NCI-H146 treated with DMSO at 0.1 percent for 48 hours (cell line): ENCODE data around the gene SLC4A5.
"Not testable (repeated sequence)": the region's sequence is repeated elsewhere in the genome, so short reads cannot be mapped to it uniquely, and the experiment has no call there.

Experiments used
- DNase-seq: peaks from one replicate; lab custom pipeline; 2025; ENCODE audit not compliant: unreplicated experiment; lab: John Stamatoyannopoulos, UW

SLC4A5 gene

DNA sequence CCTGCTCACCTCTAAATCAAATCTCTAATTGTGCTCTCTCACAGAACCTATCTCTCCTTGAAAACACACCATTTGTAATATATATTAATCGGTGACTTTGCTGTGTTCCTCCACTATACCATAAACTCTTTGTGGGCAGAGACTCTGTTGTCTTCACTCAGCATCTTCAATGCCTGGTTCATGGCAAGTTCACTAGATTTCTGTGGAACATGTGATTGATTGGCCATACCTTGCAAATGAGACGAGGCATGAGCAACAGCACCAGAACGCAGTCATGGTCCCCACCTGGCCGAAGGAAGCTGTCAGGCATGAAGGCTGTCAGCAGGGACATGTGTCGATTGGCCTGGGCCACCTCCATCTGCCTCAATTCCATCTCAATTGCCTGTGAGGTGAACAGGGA is 25.3 kb upstream of the SLC4A5 start:
- DNase-seq: no peak

DNA sequence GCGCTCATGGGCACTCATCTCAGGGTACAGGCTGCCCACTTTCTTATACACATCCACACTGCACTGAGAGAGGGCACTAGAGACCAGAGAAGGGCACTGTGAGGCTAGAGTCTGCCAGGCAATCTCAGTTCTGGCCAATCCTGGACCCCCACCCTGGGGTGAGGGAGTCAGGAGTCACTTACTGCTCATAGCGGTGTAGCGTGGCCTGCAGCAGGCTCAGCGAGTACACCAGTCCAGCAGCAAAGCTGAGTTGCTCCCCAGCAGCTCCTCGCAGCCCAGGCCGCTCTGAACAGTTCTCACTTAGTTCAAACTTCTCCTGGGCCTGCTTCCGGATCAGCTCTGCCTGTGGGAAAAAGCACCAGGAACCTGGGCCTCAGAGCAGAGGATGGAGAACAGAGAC is 24.6 kb upstream of the SLC4A5 start:
- no peak for DNase-seq

DNA sequence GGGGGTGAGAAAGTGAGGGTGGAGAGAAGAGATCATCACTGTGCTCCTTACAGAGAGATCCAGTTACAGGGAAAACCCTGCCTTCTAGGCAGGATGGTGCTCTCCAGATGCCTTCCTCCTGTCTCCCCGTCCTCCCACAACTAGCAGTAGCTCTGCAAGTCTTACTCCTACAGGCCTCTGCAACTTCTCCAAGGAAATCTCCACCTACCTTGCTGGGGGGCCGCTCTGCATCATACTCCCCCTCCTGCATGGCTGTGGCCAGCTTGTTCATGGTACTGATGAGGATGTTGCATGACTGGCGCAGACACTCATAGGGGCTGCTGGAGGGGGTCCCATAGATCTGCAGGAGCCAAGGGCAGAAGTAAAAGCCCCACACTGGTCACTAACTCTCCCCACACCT is 22.8 kb upstream of the SLC4A5 start:
- DNase-seq: no peak

- DNase-seq: no peak
Measured at GRCh38 chr2:74364533-74365505, 21.6 kb upstream of the SLC4A5 start.

- no peak for DNase-seq
Measured at GRCh38 chr2:74361327-74361726, 18.1 kb upstream of the SLC4A5 start.

- DNase-seq: no peak
Measured at GRCh38 chr2:74357627-74358026, 14.4 kb upstream of the SLC4A5 start.

DNA sequence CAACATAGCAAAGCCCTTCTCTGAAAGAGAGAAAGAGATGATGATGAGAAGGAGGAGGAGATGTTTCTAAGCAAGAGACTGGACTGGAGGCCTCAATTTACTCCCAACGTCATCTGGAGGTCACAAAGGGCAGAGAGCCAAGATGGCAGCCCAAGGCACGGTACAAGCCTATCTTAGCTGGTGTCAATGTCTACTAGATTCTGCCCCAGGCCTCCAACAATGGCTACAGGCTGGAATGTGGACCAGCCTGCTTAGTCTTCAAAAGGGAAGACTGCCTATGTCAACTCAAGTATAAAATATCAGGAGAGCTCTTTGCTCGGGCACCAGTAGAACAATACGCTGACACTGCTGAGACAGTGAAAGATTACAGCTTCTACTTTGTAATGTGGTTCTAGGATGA is 6.7 kb upstream of the SLC4A5 start:
- DNase-seq: no peak

DNA sequence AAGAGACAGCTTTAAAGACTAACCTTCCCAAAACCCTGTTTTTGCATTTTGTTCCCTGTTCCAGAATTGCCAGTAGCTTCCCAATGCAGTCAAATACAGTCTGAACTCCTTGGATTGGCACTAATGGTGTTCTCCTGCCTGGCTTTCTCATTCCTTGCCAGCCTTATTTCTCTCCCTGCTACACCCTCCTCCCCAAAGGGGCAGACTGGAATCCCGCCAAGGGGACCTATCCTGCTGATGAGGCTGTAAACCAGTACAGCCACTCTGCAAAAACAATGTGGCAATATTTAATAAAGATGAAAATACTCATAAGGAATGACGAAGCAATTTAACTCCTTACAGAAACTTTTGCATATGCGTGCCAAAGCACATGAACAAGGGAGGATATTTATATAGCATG is 4.5 kb upstream of the SLC4A5 start:
- no peak for DNase-seq

- no peak for DNase-seq
Measured at GRCh38 chr2:74347303-74347702, 4.1 kb upstream of the SLC4A5 start.

DNA sequence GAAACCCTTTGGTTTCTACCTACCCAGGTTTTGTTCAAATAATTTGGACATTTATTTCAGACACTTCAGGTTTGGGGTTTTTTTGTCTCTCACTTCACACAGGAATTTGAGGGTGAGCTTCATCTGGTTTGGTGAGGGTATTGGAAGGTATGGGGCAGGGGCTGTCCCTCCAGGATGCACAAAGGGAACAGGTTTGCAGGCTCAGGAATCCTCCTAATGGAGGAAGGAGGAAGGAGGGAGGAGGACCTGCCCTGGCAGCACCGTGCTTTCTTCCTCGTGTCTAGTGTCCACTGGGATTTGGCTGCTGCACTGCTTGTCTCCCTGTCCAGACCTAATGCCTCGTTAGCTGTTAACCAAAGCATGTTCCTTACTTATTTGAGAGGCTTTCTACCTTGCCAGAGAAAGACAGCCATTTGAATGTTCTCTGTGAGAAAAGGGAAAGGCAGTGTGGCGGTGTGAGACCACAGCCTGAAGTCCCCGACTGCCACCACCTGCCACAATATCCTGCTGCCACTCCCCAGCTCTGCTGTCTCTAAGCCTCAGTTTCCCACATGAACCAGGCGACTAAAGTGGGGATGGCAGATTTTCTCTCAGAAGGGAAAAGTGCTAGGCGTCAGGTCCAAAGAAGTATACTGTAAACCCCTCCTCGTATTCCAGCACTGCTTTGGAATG is 2.2 kb upstream of the SLC4A5 start:
- DNase-seq: no peak

GRCh38 chr2:74336227-74336626 is 7.0 kb downstream of the SLC4A5 start:
- DNase-seq: not testable (repeated sequence)

DNA sequence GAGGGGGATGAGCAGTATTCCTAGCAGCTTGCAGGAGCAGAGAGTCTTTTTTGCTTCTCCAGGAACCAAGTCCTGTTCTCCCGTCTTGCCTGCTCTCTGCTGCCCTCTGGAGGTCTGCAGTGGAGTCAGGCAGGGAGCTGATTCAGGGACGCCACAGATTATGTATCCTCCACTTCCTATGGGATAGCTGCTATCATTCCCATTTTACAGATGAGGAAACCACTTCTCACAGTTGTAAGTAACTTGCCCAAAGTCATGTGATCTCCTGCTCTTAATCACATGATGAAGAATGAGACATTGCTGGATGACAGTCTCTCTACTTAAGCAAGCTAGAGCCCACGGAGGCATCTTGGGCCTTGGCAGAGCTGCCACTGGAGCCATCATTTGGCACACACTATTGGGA is 8.3 kb downstream of the SLC4A5 start:
- DNase-seq: peak; percentile 53

- no peak for DNase-seq
Measured at GRCh38 chr2:74333896-74334586, 9.2 kb downstream of the SLC4A5 start.

- DNase-seq: no peak
Measured at GRCh38 chr2:74333175-74333574, 10.0 kb downstream of the SLC4A5 start.

GRCh38 chr2:74332550-74333174 is 10.6 kb downstream of the SLC4A5 start:
- DNase-seq: no peak

DNA sequence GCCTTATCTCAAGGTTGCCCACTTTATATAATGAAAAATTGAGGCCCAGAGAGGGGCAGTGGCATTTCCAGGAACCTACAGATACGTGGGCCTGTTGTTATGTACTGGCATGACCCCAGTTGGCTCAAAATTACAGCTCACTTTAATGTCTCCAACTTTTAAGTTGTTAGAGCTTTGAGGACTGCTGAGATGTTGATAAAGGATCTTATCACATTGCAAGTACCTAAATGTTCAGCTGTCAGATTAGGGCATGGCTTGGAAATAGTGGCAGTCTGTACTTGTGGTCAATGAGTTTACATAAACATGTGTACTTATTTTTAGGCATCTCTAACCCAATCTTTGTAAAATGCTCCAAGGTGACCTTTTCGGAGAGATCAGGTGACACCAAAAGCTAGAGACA is 14.6 kb downstream of the SLC4A5 start:
- DNase-seq: no peak

DNA sequence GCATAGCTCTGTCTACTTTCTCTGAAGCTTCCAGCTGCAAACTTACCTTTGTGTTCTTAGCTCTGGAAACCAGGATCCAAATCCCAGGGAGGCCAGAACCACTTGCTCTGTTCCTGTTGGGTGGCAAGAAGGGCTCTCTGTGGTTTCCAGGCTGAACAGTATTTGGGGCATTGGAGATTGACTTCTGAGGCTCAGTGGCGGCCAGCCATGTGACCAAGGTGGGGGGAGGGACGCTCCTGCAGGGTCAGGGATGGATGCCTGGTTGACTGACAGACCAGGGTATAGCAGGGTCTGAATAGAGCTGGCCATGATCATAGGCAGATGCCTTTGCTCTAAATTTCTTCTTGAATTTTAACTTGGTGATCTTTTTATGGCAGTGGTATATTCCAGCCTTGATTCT is 15.1 kb downstream of the SLC4A5 start:
- DNase-seq: no peak

DNA sequence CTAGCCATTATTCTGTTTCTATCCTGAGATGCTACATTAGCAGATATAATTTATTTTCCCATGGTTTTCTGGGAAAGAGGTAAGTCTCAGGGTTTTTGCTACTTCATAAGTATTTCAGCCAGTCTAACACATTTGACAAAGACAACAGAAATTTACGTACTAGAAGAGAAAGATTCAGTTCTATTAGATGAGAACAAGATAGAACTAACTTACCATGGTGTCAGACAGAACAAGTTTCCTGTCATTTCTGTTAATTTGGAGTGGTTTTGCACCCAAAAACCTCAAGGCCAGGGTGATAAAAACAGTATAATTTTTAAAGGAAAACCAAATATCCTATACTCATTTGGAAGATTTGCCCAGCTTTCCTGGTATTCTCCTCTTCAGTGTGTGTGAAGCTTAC is 15.6 kb downstream of the SLC4A5 start:
- no peak for DNase-seq

- no peak for DNase-seq
Measured at GRCh38 chr2:74327199-74327598, 16.0 kb downstream of the SLC4A5 start.

DNA sequence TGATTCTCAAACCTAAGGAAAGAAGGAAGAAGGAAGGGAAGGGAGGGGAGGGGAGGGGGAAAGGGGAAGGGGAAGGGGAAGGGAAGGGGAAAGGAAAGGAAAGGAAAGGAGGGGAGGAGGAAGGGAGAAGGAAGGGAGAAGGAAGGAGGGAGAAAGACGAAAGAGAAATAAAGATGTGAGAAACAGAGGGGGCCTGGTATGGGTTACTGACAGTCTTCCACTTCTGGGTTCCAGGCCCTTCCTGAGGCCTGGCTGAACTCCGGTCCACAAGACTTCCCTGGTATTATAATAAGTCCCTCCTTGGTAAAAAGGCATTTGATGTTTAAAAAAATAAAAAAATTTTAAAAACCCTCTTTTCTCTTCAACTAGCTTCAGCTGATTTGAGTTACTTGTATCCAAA is 17.4 kb downstream of the SLC4A5 start:
- DNase-seq: no peak

- DNase-seq: no peak
Measured at GRCh38 chr2:74321737-74322136, 21.5 kb downstream of the SLC4A5 start.
